UCSD-AML1 (cell line): Measurements from ENCODE around the gene SCAP.

Source experiments
- DNase-seq: peaks from one replicate; lab custom pipeline; 2025; ENCODE audit not compliant: unreplicated experiment; lab: John Stamatoyannopoulos, UW

The SCAP gene

DNA sequence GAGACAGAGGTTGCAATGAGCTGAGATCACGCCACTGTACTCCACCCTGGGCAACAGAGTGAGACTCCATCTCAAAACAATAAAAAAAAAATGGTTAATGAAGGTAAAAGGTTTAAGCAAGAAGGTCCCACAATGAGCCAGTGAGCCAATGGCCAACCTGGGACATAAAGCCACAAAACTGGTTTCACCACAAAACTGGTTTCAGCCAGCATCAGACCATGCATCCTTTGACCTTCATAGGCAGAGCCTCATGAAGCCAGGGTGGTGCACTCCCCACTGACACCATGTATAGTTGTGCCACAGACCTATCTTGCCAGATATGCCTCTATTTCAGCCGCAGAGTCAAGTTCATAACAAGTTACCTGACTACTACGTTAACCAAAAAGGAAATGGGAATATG lies 41.9 kb downstream of the SCAP start:
- no peak for DNase-seq

- DNase-seq, result no peak
These were observed 43.1 kb downstream of the SCAP start for GRCh38 chr3:47432673-47433072.

DNA sequence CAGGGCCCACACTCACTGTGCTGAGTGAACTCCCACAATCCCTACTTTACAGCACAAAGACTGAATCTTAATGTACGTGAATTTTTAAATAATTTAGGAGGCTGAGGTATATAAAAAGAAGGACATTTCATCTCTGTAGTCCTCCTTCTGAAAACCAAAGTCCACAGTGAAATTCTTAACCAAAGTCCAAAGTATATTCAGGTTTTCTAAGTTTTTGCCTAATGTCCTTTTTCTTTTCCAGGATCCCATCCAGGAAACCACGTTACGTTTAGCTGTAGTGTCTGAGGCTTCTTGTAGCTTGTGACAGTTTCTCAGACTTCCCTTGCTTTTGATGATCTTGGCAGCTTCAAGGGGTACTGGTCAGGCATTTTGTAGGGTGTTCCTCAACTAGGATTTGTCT lies 44.5 kb downstream of the SCAP start:
- DNase-seq, result no peak

GRCh38 chr3:47430606-47431005 lies 45.1 kb downstream of the SCAP start:
- DNase-seq, result no peak

- no peak for DNase-seq
These were observed 46.1 kb downstream of the SCAP start for GRCh38 chr3:47429476-47430270.

- DNase-seq, result no peak
These were observed 47.1 kb downstream of the SCAP start for GRCh38 chr3:47428662-47429061.

- no peak for DNase-seq
These were observed 47.9 kb downstream of the SCAP start for GRCh38 chr3:47427866-47428265.

DNA sequence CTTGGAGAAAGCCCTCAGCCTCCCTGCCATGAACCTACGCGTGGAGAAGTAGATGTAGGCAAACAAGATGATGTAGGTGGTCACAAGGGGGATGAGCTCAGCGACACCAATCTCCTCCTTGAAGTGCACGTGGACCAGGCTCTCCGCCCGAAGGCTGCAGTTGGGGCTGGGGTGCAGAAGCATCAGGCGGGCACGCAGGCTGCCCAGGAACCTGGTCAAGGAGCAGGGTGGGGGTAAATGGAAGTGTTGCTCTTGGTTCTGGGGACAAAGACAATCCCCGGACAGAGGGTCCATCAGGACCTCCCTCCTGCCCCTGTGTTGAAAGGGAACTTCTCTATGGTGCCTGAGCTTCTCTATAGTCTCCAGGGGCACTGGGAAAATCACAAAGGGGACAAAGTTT lies 49.8 kb downstream of the SCAP start:
- DNase-seq, result no peak

- no peak for DNase-seq
These were observed 50.4 kb downstream of the SCAP start for GRCh38 chr3:47425383-47425778.

DNA sequence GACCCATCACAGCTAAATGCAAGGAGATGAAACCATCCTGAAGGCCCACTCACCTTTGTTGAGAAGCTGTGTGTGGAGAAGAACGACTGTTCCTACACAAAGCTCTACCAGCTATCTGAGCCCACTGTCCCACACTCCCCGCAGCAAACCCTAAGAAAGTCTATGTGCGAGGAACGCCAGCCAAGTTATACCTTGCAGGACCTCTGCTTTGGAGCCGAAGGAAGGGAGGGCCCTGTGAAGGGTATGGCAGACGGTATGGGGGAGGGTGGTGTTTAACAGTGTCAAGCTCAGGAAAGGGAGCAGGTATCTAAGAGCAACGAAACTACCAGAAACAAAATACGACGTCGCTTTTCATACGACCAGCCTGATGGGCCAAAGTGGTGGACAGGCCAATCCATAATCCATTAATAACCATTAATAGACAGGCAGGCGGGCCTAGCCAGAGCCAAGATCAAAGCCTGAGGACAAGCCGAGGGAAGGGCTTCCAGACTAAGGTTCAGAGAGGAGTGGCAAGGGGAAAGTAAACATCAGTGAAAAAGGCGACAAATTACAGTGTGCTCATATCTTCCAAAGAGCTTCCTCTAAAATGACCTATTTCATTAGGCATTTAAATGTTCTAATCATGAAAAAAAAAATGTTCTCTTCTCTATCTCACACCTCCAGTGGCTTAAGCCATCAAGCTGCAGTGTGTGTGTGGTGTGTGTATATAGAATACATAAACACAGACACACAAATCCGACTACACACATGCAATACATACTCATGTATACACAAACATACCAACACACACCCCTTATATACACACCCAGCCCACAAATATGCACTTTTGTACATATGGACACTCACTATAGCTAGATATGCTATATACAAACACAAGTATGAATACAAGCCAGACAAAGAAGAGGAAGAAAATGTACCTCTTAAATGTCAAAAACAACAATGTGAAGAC lies 51.0 kb downstream of the SCAP start:
- DNase-seq, result no peak

- no peak for DNase-seq
These were observed 52.1 kb downstream of the SCAP start for GRCh38 chr3:47423548-47424145.

DNA sequence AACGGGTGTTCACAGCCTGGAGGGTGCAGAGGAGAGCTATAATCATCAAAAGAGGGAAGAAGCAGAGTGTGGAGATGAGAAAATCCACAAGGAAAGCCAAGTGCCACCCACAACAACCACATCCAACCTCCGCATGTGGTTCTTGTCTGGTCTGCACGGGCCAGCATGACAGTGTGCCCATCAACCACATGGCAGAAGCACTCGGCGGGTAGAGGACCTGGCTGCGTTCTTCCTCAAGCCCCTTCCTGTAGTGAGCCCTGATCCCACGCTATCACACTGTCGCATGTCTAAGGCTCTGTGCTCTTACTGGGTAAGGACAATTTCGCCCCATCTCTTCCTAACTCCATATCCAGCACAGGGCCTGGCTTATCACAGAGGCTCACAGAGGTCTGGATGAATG lies 53.0 kb downstream of the SCAP start:
- DNase-seq, result no peak

DNA sequence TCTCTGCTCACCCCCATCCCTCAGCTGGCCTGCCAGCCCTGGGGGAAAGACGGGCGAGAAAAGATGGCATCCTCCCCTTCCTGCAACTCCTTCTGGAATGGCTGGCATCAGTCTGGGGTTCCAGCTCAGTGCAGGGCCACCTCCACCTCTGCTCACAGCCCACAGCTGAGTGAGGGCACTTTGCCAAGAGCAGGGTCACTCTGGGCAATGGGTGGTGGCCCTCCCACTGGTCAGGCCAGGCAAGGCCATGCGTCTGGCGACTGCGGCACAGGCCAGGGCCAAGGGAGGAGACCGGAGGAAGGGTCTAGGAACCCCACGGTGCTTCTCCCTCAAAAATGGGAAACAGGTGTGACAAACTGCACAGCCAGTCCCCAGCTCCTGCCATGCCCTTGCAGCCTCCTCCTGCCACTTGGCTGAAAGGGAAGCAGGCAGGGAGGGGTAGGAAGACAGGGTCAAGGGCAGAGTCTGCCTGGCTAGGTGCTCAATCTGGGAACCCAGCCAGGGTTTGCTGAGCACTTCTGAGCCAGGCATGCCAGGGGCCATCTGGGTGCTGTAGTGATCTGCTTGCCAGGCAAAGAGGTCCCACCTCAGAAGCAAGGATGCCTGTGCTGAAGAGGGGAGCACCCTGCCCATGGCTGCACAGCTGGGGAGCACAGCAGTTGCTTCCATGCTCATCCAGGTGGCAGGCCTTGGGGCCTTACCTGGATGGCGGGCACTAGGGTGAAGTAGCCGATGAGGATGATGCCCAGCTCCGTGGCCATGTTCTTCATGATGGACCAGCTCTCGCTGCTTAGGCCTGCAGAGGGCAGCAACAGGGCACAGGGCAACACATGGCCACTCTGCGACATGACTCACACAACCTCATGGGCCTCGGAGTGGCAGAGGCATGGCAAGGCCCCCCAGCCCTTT lies 53.7 kb downstream of the SCAP start:
- DNase-seq, result peak; percentile 54

DNA sequence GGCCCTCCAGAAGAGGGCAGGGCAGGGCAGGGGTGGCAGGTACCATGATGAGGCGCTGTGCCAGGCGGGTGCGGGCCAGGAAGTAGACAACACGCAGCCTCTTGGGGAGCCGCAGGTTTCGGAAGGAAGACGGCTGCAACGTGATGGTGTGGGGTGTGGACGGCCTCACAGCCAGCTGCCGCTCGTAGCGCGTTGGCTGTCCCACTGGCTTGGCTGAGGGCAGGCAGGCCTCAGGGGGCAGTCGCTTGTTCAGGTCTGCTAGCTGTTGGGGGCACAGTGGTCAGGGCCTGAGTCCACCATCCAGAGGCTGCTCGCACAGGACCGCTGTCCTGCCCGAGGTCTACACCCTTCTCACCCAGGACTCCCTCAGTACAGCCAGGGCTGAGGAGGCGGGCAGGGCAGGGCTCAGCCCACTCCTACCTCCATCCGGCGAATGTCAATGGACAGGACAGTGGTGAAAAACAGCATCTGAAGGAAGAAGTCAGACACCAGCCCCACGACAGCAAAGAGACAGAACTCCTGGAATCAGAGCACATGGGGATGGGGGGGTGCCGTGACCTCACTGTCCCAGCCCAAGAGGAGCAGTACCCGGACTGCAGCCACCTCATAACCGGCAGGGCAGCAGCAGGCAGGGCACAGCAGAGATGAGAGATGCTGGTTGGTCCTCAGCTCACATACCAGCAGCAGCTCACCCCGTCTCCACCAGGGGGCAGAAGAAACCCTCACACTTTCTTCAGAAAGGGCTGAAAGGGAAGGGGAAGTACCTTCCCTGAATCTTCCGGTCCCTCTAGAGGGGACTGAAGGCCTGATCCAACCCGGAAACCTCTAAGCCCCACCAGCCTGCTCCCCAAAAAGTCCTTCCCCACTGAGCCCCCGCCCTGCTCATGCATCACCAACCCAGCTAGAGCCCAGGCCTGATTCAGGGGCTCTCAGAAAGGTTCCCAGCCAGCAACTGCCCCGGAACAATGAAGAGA lies 54.9 kb downstream of the SCAP start:
- peak; percentile 87 for DNase-seq

- no peak for DNase-seq
These were observed 55.7 kb downstream of the SCAP start for GRCh38 chr3:47420044-47420430.

- no peak for DNase-seq
These were observed 56.4 kb downstream of the SCAP start for GRCh38 chr3:47419083-47420043.

DNA sequence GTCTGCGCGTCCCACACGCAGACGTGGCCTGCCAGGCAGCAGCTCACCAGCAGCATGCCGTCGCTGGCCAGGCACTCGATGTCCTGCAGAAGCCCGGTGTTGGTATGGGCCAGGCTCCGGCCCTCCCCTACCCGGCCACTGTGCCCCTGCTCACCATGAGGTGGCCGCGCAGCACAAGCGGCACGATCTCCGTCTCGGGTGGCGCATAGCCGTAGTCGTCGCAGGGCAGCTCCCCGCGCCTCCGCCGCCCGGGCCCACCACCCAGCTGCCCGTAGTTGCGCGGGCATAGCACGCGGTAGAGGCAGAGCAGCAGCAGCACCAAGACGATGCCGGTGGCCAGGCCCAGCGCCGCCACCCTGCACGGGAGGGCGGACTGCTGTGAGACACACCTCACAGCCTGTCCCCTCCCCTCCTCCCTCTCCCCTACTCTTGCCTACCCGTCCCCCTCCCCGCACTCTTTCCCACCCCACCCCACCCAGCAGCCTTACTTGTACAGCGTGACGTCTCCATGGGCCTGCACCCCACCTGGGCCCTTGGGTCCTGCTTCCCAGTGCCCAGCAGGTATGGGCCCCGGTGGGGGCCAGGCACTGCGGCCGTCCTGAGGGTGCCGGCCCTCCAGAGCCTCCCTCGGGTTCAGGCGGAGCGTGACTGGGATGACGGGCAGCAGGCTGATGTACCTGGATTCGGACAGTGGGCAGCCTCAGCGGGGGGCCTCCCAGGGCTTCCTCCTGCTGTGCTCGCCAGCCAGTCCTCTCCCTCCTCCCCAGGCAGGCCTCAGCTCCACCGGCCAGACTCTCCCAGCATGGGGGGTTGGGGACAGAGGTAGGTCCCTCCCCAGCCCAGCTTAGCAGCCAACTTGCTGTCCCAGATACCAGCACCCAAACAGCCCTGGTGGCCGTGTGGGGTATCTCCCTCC lies 57.3 kb downstream of the SCAP start:
- DNase-seq, result no peak
